CD4-positive, alpha-beta memory T cell (primary cell): ENCODE results near the gene TMEM178B. TPM values are rescaled to one million over a fixed set of nuclear protein-coding genes. Genes with fewer than 3 reads are reported as not detected.
"Not testable (repeated sequence)": the region's sequence is repeated elsewhere in the genome, so short reads cannot be mapped to it uniquely, and the experiment has no call there.

Experiments
- CTCF ChIA-PET: fragments of 350-600 bp; sonication (Branson Sonifier 250); formaldehyde crosslinking; loops from one replicate; lab custom pipeline; 2021; ENCODE audit warnings: inconsistent platforms; ENCODE audit not compliant: partially characterized antibody; lab: Charles Lee
- POLR2A ChIA-PET: fragments of 350-600 bp; sonication (Branson Sonifier 250); formaldehyde crosslinking; loops from one replicate; lab custom pipeline; 2021; ENCODE audit not compliant: partially characterized antibody; lab: Charles Lee
- DNase-seq, 5 donors: peaks; one replicate each; pipeline versions ENCODE4 v3.0.0 to v3.0.0-alpha.2; 2020 to 2022; ENCODE audit warnings: mixed read lengths in 1 of 5
- H3K27ac ChIP-seq: one replicate; pipeline ENCODE4 v1.7.0; 2013; ENCODE audit warnings: low read depth, low read length
- H3K27me3 ChIP-seq: 2 replicates; pipeline ENCODE4 v1.7.0; 2013; ENCODE audit warnings: mild to moderate bottlenecking, low read length, moderate library complexity; ENCODE audit not compliant: insufficient read depth
- H3K36me3 ChIP-seq: 2 replicates; pipeline ENCODE4 v1.7.0; 2013; ENCODE audit warnings: mild to moderate bottlenecking, low read length, moderate library complexity; ENCODE audit not compliant: insufficient read depth
- H3K4me1 ChIP-seq: 2 replicates; pipeline ENCODE4 v1.7.0; 2013; ENCODE audit warnings: mild to moderate bottlenecking, low read length, moderate library complexity; ENCODE audit not compliant: insufficient read depth
- H3K4me3 ChIP-seq, 2 donors: one replicate each; pipeline ENCODE4 v1.7.0; 2013; ENCODE audit warnings: low read length in 2 of 2, mild to moderate bottlenecking in 1 of 2
- H3K9me3 ChIP-seq, 2 donors: one replicate each; pipeline ENCODE4 v1.7.0; 2013; ENCODE audit warnings: low read length in 2 of 2, control low read depth in 1 of 2; ENCODE audit not compliant: control insufficient read depth in 1 of 2
- H3K27ac Mint-ChIP-seq, 7 donors: one replicate each; pipeline ENCODE4 v1.8.0; 2020 to 2021; ENCODE audit warnings: mixed read lengths in 7 of 7, mild to moderate bottlenecking in 6 of 7, inconsistent platforms in 3 of 7, moderate library complexity in 3 of 7
- H3K27me3 Mint-ChIP-seq, 2 donors: one replicate each; pipeline ENCODE4 v1.8.0; 2020 to 2021; ENCODE audit warnings: mixed read lengths in 2 of 2
- H3K36me3 Mint-ChIP-seq, 2 donors: one replicate each; pipeline ENCODE4 v1.8.0; 2020 to 2021; ENCODE audit warnings: mixed read lengths in 2 of 2, inconsistent platforms in 1 of 2, mild to moderate bottlenecking in 1 of 2
- H3K4me1 Mint-ChIP-seq, 4 donors: one replicate each; pipeline ENCODE4 v1.8.0; 2020 to 2021; ENCODE audit warnings: mixed read lengths in 4 of 4, mild to moderate bottlenecking in 1 of 4
- H3K4me3 Mint-ChIP-seq, 8 donors: one replicate each; pipeline ENCODE4 v1.8.0; 2020 to 2021; ENCODE audit warnings: mixed read lengths in 8 of 8, mild to moderate bottlenecking in 7 of 8, moderate library complexity in 6 of 8, inconsistent platforms in 3 of 8
- H3K9me3 Mint-ChIP-seq, 8 donors: one replicate each; pipeline ENCODE4 v1.8.0; 2020 to 2021; ENCODE audit warnings: mixed read lengths in 8 of 8, mild to moderate bottlenecking in 5 of 8, inconsistent platforms in 3 of 8, moderate library complexity in 1 of 8
- intact Hi-C: fragments of 100-400 bp; cut with micrococcal nuclease; formaldehyde crosslinking; loops from one replicate; pipeline ENCODE4 v1.15.1; 2023
- polyA plus RNA-seq, 2 donors: library from polyadenylated mRNA; unstranded; fragments of 300-500 nt; fragmentation: Illumina TruSeq; gene quantifications; one replicate each; pipeline ENCODE4 v1.2.3, GENCODE V29; 2021
- total RNA-seq, 2 experiments: library from RNA; stranded (reverse); gene quantifications; one replicate each; pipeline ENCODE4 v1.2.3, GENCODE V29; 2021

TMEM178B gene
- total and polyA plus RNA-seq, 4 experiments from 2014 or later: 0.20 to 0.89 (median 0.49) TPM

GRCh38 chr7:141074162-141074991, 513 bp downstream of the TMEM178B start:
- H3K27me3 Mint-ChIP-seq: peaks cover 25 to 27% of the 10 kb centered on the region in 2 donors
- Histone ChIP-seq H3K4me1 (peaks cover 24% of the 10 kb centered on the region), H3K4me3 (peak overlapping the region; percentile 33 to 56), H3K27me3 (peaks cover 17% of the 10 kb centered on the region), H3K36me3 (no peaks in the 10 kb centered on the region), H3K27ac (no peak overlapping the region), H3K9me3 (no peaks in the 10 kb centered on the region)
- peaks cover 9 to 35% (median 20%) of the 10 kb centered on the region in 4 donors for H3K4me1 Mint-ChIP-seq
- intact Hi-C loops: no loop called here
- DNase-seq: peak in 3 of 5 donors; percentile 9 to 24 (median 17)
- H3K9me3 Mint-ChIP-seq: no peaks in the 10 kb centered on the region
- no peak overlapping the region for H3K27ac Mint-ChIP-seq
- peak overlapping the region; percentile 73 to 87 (median 80) for H3K4me3 Mint-ChIP-seq
- POLR2A ChIA-PET: no interaction called here
- H3K36me3 Mint-ChIP-seq: no peaks in the 10 kb centered on the region
- CTCF ChIA-PET: interaction anchor here (0.9 kb wide), 1 partner anchor 21 kb away, joined by 3 read pairs; no protein-coding TSS in a partner anchor

- no peaks in the 10 kb centered on the region for H3K36me3 ChIP-seq
- H3K4me3 ChIP-seq: no peak overlapping the region
- CTCF ChIA-PET: interaction anchor here (0.9 kb wide), 1 partner anchor 22 kb away, joined by 3 read pairs; no protein-coding TSS in a partner anchor
- no peak overlapping the region for H3K27ac ChIP-seq
- no peak for DNase-seq
- H3K9me3 ChIP-seq: no peaks in the 10 kb centered on the region
- peaks cover 18 to 23% of the 10 kb centered on the region in 2 donors for H3K27me3 Mint-ChIP-seq
- H3K4me3 Mint-ChIP-seq: peak overlapping the region; percentile 73 to 87 (median 80)
- H3K27me3 ChIP-seq: peaks cover 17% of the 10 kb centered on the region
- no peaks in the 10 kb centered on the region for H3K9me3 Mint-ChIP-seq
- POLR2A ChIA-PET: no interaction called here
- H3K27ac Mint-ChIP-seq: no peak overlapping the region
- no peaks in the 10 kb centered on the region for H3K36me3 Mint-ChIP-seq
- intact Hi-C loops: no loop called here
- peaks cover 9 to 31% (median 20%) of the 10 kb centered on the region in 4 donors for H3K4me1 Mint-ChIP-seq
- H3K4me1 ChIP-seq: peaks cover 24% of the 10 kb centered on the region
Observed at GRCh38 chr7:141074997-141075396, 1.1 kb downstream of the TMEM178B start.

- H3K9me3 ChIP-seq: no peaks in the 10 kb centered on the region
- H3K4me3 ChIP-seq: no peak overlapping the region
- no peaks in the 10 kb centered on the region for H3K9me3 Mint-ChIP-seq
- peaks cover 7 to 22% (median 13%) of the 10 kb centered on the region in 4 donors for H3K4me1 Mint-ChIP-seq
- H3K4me1 ChIP-seq: peaks cover 19% of the 10 kb centered on the region
- no peak overlapping the region for H3K27ac Mint-ChIP-seq
- H3K27ac ChIP-seq: no peak overlapping the region
- H3K36me3 ChIP-seq: no peaks in the 10 kb centered on the region
- POLR2A ChIA-PET: no interaction called here
- peaks cover 17 to 21% of the 10 kb centered on the region in 2 donors for H3K27me3 Mint-ChIP-seq
- peaks cover 17% of the 10 kb centered on the region for H3K27me3 ChIP-seq
- H3K4me3 Mint-ChIP-seq: no peak overlapping the region
- no peaks in the 10 kb centered on the region for H3K36me3 Mint-ChIP-seq
- CTCF ChIA-PET: no interaction called here
- no peak for DNase-seq
- intact Hi-C loops: no loop called here
Observed at GRCh38 chr7:141076377-141076776, 2.5 kb downstream of the TMEM178B start.

- Mint-ChIP-seq H3K9me3 (no peaks in the 10 kb centered on the region), H3K27me3 (peaks cover 16 to 18% of the 10 kb centered on the region in 2 donors), H3K27ac (no peak overlapping the region), H3K36me3 (no peaks in the 10 kb centered on the region), H3K4me3 (no peak overlapping the region), H3K4me1 (peaks cover 2 to 8% (median 4%) of the 10 kb centered on the region in 4 donors)
- H3K36me3 ChIP-seq: no peaks in the 10 kb centered on the region
- POLR2A ChIA-PET: no interaction called here
- H3K9me3 ChIP-seq: no peaks in the 10 kb centered on the region
- H3K4me3 ChIP-seq: no peak overlapping the region
- CTCF ChIA-PET: no interaction called here
- DNase-seq: no peak
- intact Hi-C loops: no loop called here
- H3K27ac ChIP-seq: no peak overlapping the region
- peaks cover 11% of the 10 kb centered on the region for H3K27me3 ChIP-seq
- peaks cover 7% of the 10 kb centered on the region for H3K4me1 ChIP-seq
Observed at GRCh38 chr7:141079219-141079618, 5.4 kb downstream of the TMEM178B start.

GRCh38 chr7:141089490-141089889, 15.6 kb downstream of the TMEM178B start:
- H3K27me3 Mint-ChIP-seq: peaks cover 10 to 13% of the 10 kb centered on the region in 2 donors
- H3K27ac Mint-ChIP-seq, intact Hi-C loops, CTCF ChIA-PET, H3K4me3 Mint-ChIP-seq, H3K4me1 Mint-ChIP-seq, POLR2A ChIA-PET, DNase-seq, H3K36me3 ChIP-seq, H3K36me3 Mint-ChIP-seq, H3K9me3 ChIP-seq, H3K9me3 Mint-ChIP-seq, H3K27me3 ChIP-seq, H3K4me1 ChIP-seq, H3K27ac ChIP-seq, H3K4me3 ChIP-seq: not testable (repeated sequence)

- no peak overlapping the region for H3K4me3 ChIP-seq
- Mint-ChIP-seq H3K9me3 (peaks cover 0 to 3% (median 0%) of the 10 kb centered on the region in 8 donors), H3K4me1 (no peaks in the 10 kb centered on the region), H3K27ac (no peak overlapping the region), H3K27me3 (peaks cover 0 to 4% of the 10 kb centered on the region in 2 donors), H3K4me3 (no peak overlapping the region), H3K36me3 (no peaks in the 10 kb centered on the region)
- no peak for DNase-seq
- no peaks in the 10 kb centered on the region for H3K4me1 ChIP-seq
- ChIA-PET POLR2A (no interaction called here), CTCF (no interaction called here)
- no peaks in the 10 kb centered on the region for H3K27me3 ChIP-seq
- H3K9me3 ChIP-seq: no peaks in the 10 kb centered on the region
- H3K27ac ChIP-seq: no peak overlapping the region
- no peaks in the 10 kb centered on the region for H3K36me3 ChIP-seq
- intact Hi-C loops: no loop called here
Observed at GRCh38 chr7:141094336-141095070, 20.6 kb downstream of the TMEM178B start.

GRCh38 chr7:141097430-141097829, 23.6 kb downstream of the TMEM178B start:
- POLR2A ChIA-PET: no interaction called here
- CTCF ChIA-PET: no interaction called here

More at GRCh38 chr7:141097430-141097829, 23.6 kb downstream of the TMEM178B start:
- no peaks in the 10 kb centered on the region for H3K9me3 Mint-ChIP-seq
- Histone ChIP-seq H3K4me3 (no peak overlapping the region), H3K27ac (no peak overlapping the region), H3K36me3 (no peaks in the 10 kb centered on the region), H3K4me1 (no peaks in the 10 kb centered on the region), H3K9me3 (no peaks in the 10 kb centered on the region), H3K27me3 (no peaks in the 10 kb centered on the region)
- H3K4me1 Mint-ChIP-seq: no peaks in the 10 kb centered on the region
- intact Hi-C loops: no loop called here
- no peak overlapping the region for H3K4me3 Mint-ChIP-seq
- no peak overlapping the region for H3K27ac Mint-ChIP-seq
- no peak for DNase-seq
- H3K36me3 Mint-ChIP-seq: no peaks in the 10 kb centered on the region
- H3K27me3 Mint-ChIP-seq: peaks cover 0 to 1% of the 10 kb centered on the region in 2 donors
